OCI-LY1 (cell line): ENCODE measurements around the gene THSD7A.

Experiments
- H2AFZ ChIP-seq: fragments of 200-600 bp; sonication (generic), shearing (Covaris generic); 2 replicates; pipeline ENCODE4 v1.6.0; 2014; ENCODE audit warnings: antibody characterized with exemption, mild to moderate bottlenecking, low read length
- H3F3A ChIP-seq: fragments of 200-600 bp; sonication (generic), shearing (Covaris generic); 2 replicates; pipeline ENCODE4 v1.6.0; 2014; ENCODE audit warnings: mild to moderate bottlenecking, antibody characterized with exemption, low read length, moderate library complexity; ENCODE audit not compliant: insufficient read depth
- H3K27ac ChIP-seq: fragments of 200-600 bp; sonication (generic); 2 replicates; pipeline ENCODE4 v1.5.1; 2014; ENCODE audit warnings: low read length, mixed run types, mild to moderate bottlenecking, low read depth; ENCODE audit not compliant: poor library complexity, severe bottlenecking
- H3K27me3 ChIP-seq: fragments of 200-600 bp; sonication (generic); 2 replicates; pipeline ENCODE4 v1.6.0; 2014; ENCODE audit warnings: antibody characterized with exemption, mild to moderate bottlenecking, low read length, moderate library complexity; ENCODE audit not compliant: insufficient read depth
- H3K36me3 ChIP-seq: fragments of 200-600 bp; sonication (generic); 2 replicates; pipeline ENCODE4 v1.6.1; 2014; ENCODE audit warnings: mild to moderate bottlenecking, antibody characterized with exemption, low read length, moderate library complexity, mixed read lengths; ENCODE audit not compliant: insufficient read depth
- H3K4me1 ChIP-seq: fragments of 200-600 bp; sonication (generic); 2 replicates; pipeline ENCODE4 v1.5.1; 2014; ENCODE audit warnings: mild to moderate bottlenecking, low read length, moderate library complexity; ENCODE audit not compliant: insufficient read depth, severe bottlenecking
- H3K4me2 ChIP-seq: fragments of 200-600 bp; sonication (generic), shearing (Covaris generic); 2 replicates; pipeline ENCODE4 v1.6.1; 2014; ENCODE audit warnings: low read length
- H3K4me3 ChIP-seq: fragments of 200-600 bp; sonication (generic); 2 replicates; pipeline ENCODE4 v1.5.1; 2014; ENCODE audit warnings: low read length, low read depth, mild to moderate bottlenecking, mixed read lengths; ENCODE audit not compliant: poor library complexity, severe bottlenecking
- H3K79me2 ChIP-seq: fragments of 200-600 bp; shearing (Covaris generic); 2 replicates; pipeline ENCODE4 v1.6.1; 2016; ENCODE audit warnings: mixed run types, low read length, mixed read lengths; ENCODE audit not compliant: insufficient read depth
- H3K9ac ChIP-seq: fragments of 200-600 bp; sonication (generic), shearing (Covaris generic); 2 replicates; pipeline ENCODE4 v1.6.1; 2014; ENCODE audit warnings: mild to moderate bottlenecking, low read length, mixed read lengths
- H3K9me2 ChIP-seq: fragments of 200-600 bp; sonication (generic), shearing (Covaris generic); 2 replicates; pipeline ENCODE4 v1.6.1; 2014; ENCODE audit warnings: low read depth, mild to moderate bottlenecking, low read length, mixed read lengths
- H3K9me3 ChIP-seq: fragments of 200-600 bp; shearing (Covaris generic); 2 replicates; pipeline ENCODE4 v1.6.1; 2014; ENCODE audit warnings: low read length, mixed read lengths
- H4K20me1 ChIP-seq: fragments of 200-600 bp; sonication (generic), shearing (Covaris generic); 2 replicates; pipeline ENCODE4 v1.6.0; 2016; ENCODE audit warnings: mild to moderate bottlenecking, low read length; ENCODE audit not compliant: insufficient read depth
- EZH2 ChIP-seq: fragments of 200-600 bp; sonication (generic), shearing (Covaris generic); IDR thresholded peaks from 2 replicates; pipeline ENCODE4 v1.8.0; 2017; ENCODE audit warnings: borderline replicate concordance, mixed run types, mild to moderate bottlenecking, antibody characterized with exemption, low read length, moderate library complexity, mixed read lengths
- TF ChIP-seq, protein P1 (sequence below): fragments of 200-600 bp; sonication (generic), shearing (Covaris generic); IDR thresholded peaks from 2 replicates; pipeline ENCODE4 v1.5.1; 2017; ENCODE audit warnings: mild to moderate bottlenecking, antibody characterized with exemption, low read length, moderate library complexity, mixed read lengths

Gene THSD7A

DNA sequence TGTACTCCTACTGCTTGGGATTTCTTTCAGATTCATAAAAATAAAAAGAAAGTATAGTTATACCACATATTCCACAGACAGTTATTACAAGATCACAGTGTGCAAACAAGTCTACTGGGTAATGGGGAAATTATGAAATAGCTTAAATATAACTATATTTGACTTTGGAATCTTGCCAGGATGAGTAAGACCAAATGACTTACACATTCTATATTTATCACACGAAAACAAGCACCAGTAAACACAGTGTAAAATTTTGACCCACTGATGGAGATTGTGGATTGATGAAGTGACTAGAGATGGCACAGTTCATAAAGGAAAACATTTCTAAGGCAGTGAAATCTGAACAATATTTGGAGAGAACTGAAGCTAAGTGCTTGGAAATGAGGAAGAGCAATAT is 339.7 kb downstream of the THSD7A start:
- no peak overlapping the region for H3K27ac ChIP-seq

DNA sequence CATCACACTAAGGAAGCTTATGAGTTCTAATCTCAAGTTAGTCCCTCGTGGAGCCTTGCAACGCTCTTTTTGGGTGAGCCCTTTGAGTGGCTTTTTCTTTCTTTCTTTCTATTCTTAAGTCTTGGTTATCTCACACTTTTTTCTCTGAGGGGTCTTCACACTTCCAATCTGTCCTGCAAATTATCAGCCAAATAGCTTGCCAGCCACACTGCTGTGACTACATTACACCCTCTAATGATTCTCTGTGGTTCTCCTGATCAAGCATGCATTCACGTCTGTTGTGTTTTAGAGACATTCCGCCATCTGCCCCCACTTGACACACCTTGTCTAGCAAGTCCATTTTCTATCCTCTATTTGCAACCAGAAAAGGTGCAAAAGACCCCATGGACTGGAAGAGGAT is 340.2 kb downstream of the THSD7A start:
- no peak overlapping the region for H3K4me2 ChIP-seq
- peak overlapping the region; percentile 34; the same call in 1 of the 2 replicates for H2AFZ ChIP-seq
- no peak overlapping the region for H3K27ac ChIP-seq

More for the DNA sequence above, 339.7 kb downstream of the THSD7A start:
- Histone ChIP-seq H3K4me2 (no peak overlapping the region), H3K4me1 (no peaks in the 10 kb centered on the region), H3K79me2 (no peaks in the 10 kb centered on the region), H3K9me3 (no peaks in the 10 kb centered on the region), H2AFZ (peak overlapping the region; percentile 34; the same call in 1 of the 2 replicates), H3K36me3 (no peaks in the 10 kb centered on the region), H4K20me1 (no peaks in the 10 kb centered on the region), H3K27me3 (no peaks in the 10 kb centered on the region), H3F3A (no peaks in the 10 kb centered on the region), H3K9me2 (no peaks in the 10 kb centered on the region), H3K9ac (no peak overlapping the region), H3K4me3 (no peak overlapping the region)
- TF ChIP-seq, protein P1, sequence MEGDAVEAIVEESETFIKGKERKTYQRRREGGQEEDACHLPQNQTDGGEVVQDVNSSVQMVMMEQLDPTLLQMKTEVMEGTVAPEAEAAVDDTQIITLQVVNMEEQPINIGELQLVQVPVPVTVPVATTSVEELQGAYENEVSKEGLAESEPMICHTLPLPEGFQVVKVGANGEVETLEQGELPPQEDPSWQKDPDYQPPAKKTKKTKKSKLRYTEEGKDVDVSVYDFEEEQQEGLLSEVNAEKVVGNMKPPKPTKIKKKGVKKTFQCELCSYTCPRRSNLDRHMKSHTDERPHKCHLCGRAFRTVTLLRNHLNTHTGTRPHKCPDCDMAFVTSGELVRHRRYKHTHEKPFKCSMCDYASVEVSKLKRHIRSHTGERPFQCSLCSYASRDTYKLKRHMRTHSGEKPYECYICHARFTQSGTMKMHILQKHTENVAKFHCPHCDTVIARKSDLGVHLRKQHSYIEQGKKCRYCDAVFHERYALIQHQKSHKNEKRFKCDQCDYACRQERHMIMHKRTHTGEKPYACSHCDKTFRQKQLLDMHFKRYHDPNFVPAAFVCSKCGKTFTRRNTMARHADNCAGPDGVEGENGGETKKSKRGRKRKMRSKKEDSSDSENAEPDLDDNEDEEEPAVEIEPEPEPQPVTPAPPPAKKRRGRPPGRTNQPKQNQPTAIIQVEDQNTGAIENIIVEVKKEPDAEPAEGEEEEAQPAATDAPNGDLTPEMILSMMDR: no peak
- TF ChIP-seq EZH2: no peak

DNA sequence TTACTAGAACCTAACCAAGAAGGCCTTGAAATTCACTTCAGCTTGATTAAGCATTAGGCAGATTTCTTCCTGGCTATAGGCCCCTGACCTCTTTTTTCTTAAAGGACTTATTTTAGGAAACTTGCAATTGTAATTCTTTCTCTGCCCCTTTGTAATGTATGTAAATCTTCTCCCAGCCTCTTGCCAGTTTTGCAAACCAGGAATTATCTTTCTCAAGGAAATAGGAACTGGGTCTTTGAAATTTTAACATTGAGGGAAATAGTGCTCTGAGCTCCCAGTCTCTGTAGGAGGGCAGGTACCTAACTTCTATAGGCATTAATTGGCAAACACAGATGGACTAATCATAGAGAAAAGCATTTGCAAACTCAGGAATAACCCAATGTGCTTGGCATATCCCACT is 342.7 kb downstream of the THSD7A start:
- H3K9ac ChIP-seq: no peak overlapping the region
- no peaks in the 10 kb centered on the region for H3F3A ChIP-seq
- no peaks in the 10 kb centered on the region for H3K9me3 ChIP-seq
- no peaks in the 10 kb centered on the region for H3K9me2 ChIP-seq
- H4K20me1 ChIP-seq: no peaks in the 10 kb centered on the region
- H3K4me3 ChIP-seq: no peak overlapping the region
- no peak overlapping the region for H2AFZ ChIP-seq
- TF ChIP-seq EZH2: no peak
- TF ChIP-seq, protein P1: no peak
- H3K4me2 ChIP-seq: no peak overlapping the region
- H3K27me3 ChIP-seq: no peaks in the 10 kb centered on the region
- H3K4me1 ChIP-seq: no peaks in the 10 kb centered on the region
- H3K27ac ChIP-seq: no peak overlapping the region
- no peaks in the 10 kb centered on the region for H3K79me2 ChIP-seq
- no peaks in the 10 kb centered on the region for H3K36me3 ChIP-seq

More for the DNA sequence above, 340.2 kb downstream of the THSD7A start:
- H3K79me2 ChIP-seq: no peaks in the 10 kb centered on the region
- H4K20me1 ChIP-seq: no peaks in the 10 kb centered on the region
- H3K4me3 ChIP-seq: no peak overlapping the region
- H3F3A ChIP-seq: no peaks in the 10 kb centered on the region
- no peaks in the 10 kb centered on the region for H3K9me3 ChIP-seq
- H3K9ac ChIP-seq: no peak overlapping the region
- no peaks in the 10 kb centered on the region for H3K9me2 ChIP-seq
- H3K4me1 ChIP-seq: no peaks in the 10 kb centered on the region
- TF ChIP-seq, protein P1: no peak
- no peak for TF ChIP-seq EZH2
- H3K27me3 ChIP-seq: no peaks in the 10 kb centered on the region
- no peaks in the 10 kb centered on the region for H3K36me3 ChIP-seq
